ENCODE data around the gene GPR158.

Gene GPR158

DNA sequence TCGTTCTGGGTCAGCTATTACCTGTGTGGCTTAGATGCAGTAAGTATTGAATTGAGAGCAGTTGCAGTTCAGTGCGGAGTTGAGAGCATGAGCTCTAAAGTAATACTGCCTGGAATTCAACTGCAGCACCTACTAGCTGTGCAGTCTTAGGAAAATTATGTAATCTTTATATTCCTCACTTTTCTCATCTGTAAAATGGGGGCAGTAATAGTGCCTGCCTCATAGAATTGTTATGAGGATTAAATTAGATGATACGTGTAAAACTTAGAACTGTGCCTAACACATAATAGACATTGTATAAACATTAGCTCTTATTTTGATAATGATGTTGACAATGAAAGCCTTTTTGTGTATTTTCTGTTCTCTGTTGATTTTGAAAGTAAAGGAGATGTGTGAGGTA lies 330.0 kb downstream of the GPR158 start:
- TF ChIP-seq EZH2phosphoT487 (IDR thresholded peaks at IDR 0.05; ENCODE audit: borderline replicate concordance), result no peak
- TF ChIP-seq, protein P1, sequence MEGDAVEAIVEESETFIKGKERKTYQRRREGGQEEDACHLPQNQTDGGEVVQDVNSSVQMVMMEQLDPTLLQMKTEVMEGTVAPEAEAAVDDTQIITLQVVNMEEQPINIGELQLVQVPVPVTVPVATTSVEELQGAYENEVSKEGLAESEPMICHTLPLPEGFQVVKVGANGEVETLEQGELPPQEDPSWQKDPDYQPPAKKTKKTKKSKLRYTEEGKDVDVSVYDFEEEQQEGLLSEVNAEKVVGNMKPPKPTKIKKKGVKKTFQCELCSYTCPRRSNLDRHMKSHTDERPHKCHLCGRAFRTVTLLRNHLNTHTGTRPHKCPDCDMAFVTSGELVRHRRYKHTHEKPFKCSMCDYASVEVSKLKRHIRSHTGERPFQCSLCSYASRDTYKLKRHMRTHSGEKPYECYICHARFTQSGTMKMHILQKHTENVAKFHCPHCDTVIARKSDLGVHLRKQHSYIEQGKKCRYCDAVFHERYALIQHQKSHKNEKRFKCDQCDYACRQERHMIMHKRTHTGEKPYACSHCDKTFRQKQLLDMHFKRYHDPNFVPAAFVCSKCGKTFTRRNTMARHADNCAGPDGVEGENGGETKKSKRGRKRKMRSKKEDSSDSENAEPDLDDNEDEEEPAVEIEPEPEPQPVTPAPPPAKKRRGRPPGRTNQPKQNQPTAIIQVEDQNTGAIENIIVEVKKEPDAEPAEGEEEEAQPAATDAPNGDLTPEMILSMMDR (conservative IDR thresholded peaks at IDR 0.05; ENCODE audit: low read length), result no peak
- Histone ChIP-seq H3K4me2 (ENCODE audit: low read depth, low read length, poor library complexity, severe bottlenecking) (no peak overlapping the region), H3K9ac (ENCODE audit: low read depth, low read length, poor library complexity, severe bottlenecking) (no peak overlapping the region), H3K4me1 (ENCODE audit: insufficient read depth, low read length, poor library complexity, severe bottlenecking) (no peaks in the 10 kb centered on the region), H4K20me1 (ENCODE audit: insufficient read depth, low read length, poor library complexity, severe bottlenecking) (no peaks in the 10 kb centered on the region), H3F3A (ENCODE audit: low read depth) (no peaks in the 10 kb centered on the region), H3K36me3 (ENCODE audit: insufficient read depth, low read length) (no peaks in the 10 kb centered on the region), H3K79me2 (ENCODE audit: insufficient read depth, low read length) (no peaks in the 10 kb centered on the region), H3K9me2 (replicated peaks; ENCODE audit: low read depth, low read length) (no peaks in the 10 kb centered on the region), H3K9me3 (ENCODE audit: insufficient read depth, low read depth, low read length) (no peaks in the 10 kb centered on the region), H3K27me3 (ENCODE audit: insufficient read depth, low read length, poor library complexity, severe bottlenecking) (no peaks in the 10 kb centered on the region), H3K4me3 (ENCODE audit: low read length, poor library complexity, severe bottlenecking) (no peak overlapping the region), H2AFZ (ENCODE audit: low read length) (no peak overlapping the region)

GRCh38 chr10:25505466-25505865 lies 330.7 kb downstream of the GPR158 start:
- H3K9me3 ChIP-seq (ENCODE audit: insufficient read depth, low read depth, low read length), result no peaks in the 10 kb centered on the region
- no peak overlapping the region for H3K4me3 ChIP-seq (ENCODE audit: low read length, poor library complexity, severe bottlenecking)
- H3K4me1 ChIP-seq (ENCODE audit: insufficient read depth, low read length, poor library complexity, severe bottlenecking), result no peaks in the 10 kb centered on the region
- H3K9me2 ChIP-seq (replicated peaks; ENCODE audit: low read depth, low read length), result no peaks in the 10 kb centered on the region
- TF ChIP-seq EZH2phosphoT487 (IDR thresholded peaks at IDR 0.05; ENCODE audit: borderline replicate concordance), result no peak
- TF ChIP-seq, protein P1 (conservative IDR thresholded peaks at IDR 0.05; ENCODE audit: low read length), result no peak
- no peaks in the 10 kb centered on the region for H3K27me3 ChIP-seq (ENCODE audit: insufficient read depth, low read length, poor library complexity, severe bottlenecking)
- no peak overlapping the region for H2AFZ ChIP-seq (ENCODE audit: low read length)
- no peaks in the 10 kb centered on the region for H3F3A ChIP-seq (ENCODE audit: low read depth)
- no peaks in the 10 kb centered on the region for H3K79me2 ChIP-seq (ENCODE audit: insufficient read depth, low read length)
- no peak overlapping the region for H3K9ac ChIP-seq (ENCODE audit: low read depth, low read length, poor library complexity, severe bottlenecking)
- no peak overlapping the region for H3K4me2 ChIP-seq (ENCODE audit: low read depth, low read length, poor library complexity, severe bottlenecking)
- no peaks in the 10 kb centered on the region for H4K20me1 ChIP-seq (ENCODE audit: insufficient read depth, low read length, poor library complexity, severe bottlenecking)
- H3K36me3 ChIP-seq (ENCODE audit: insufficient read depth, low read length), result no peaks in the 10 kb centered on the region

DNA sequence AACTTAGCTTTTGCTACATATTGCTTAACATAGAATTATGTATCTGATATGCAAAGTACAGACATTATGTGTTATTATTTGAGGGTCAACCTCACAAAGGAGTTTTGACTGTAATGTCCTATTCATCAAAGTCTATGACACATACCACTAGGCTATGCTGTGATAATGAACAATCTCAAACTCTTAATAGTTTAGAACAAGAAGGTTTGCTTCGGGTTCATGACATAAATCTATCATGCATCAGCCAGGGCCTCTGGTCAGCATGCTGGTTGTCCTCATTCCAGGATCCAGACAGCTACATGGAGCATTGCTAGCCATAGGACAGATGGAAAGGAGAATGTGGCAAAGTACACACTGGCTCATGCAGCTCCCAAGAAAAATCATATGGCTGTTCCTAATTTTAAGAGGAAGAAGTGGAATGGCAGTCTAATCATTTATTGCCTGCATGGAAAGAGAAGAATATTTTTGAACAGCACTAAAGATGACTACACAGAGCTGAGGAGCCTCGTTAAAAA lies 332.1 kb downstream of the GPR158 start:
- no peak for TF ChIP-seq EZH2phosphoT487 (IDR thresholded peaks at IDR 0.05; ENCODE audit: borderline replicate concordance)
- TF ChIP-seq, protein P1 (conservative IDR thresholded peaks at IDR 0.05; ENCODE audit: low read length), result no peak
- Histone ChIP-seq H4K20me1 (ENCODE audit: insufficient read depth, low read length, poor library complexity, severe bottlenecking) (no peaks in the 10 kb centered on the region), H3K4me3 (ENCODE audit: low read length, poor library complexity, severe bottlenecking) (no peak overlapping the region), H3K4me1 (ENCODE audit: insufficient read depth, low read length, poor library complexity, severe bottlenecking) (no peaks in the 10 kb centered on the region), H3K27me3 (ENCODE audit: insufficient read depth, low read length, poor library complexity, severe bottlenecking) (no peaks in the 10 kb centered on the region), H3K9me2 (replicated peaks; ENCODE audit: low read depth, low read length) (no peaks in the 10 kb centered on the region), H3K9ac (ENCODE audit: low read depth, low read length, poor library complexity, severe bottlenecking) (no peak overlapping the region), H3K79me2 (ENCODE audit: insufficient read depth, low read length) (no peaks in the 10 kb centered on the region), H3K4me2 (ENCODE audit: low read depth, low read length, poor library complexity, severe bottlenecking) (no peak overlapping the region), H3F3A (ENCODE audit: low read depth) (no peaks in the 10 kb centered on the region), H3K9me3 (ENCODE audit: insufficient read depth, low read depth, low read length) (no peaks in the 10 kb centered on the region), H3K36me3 (ENCODE audit: insufficient read depth, low read length) (no peaks in the 10 kb centered on the region), H2AFZ (ENCODE audit: low read length) (no peak overlapping the region)
